HG02571 (cell line): ENCODE data around the gene DAPK2.
"Not testable (repeated sequence)": the region's sequence is repeated elsewhere in the genome, so short reads cannot be mapped to it uniquely, and the experiment has no call there.

Source experiments
- ATAC-seq: cut with Tn5 transposase; IDR thresholded peaks from one replicate; pipeline ENCODE4 v1.9.1; 2021; ENCODE audit warnings: mild to moderate bottlenecking, moderate library complexity; ENCODE audit not compliant: unreplicated experiment

Gene DAPK2

GRCh38 chr15:63901912-63902670, 144.2 kb downstream of the DAPK2 start:
- ATAC-seq, result no peak

GRCh38 chr15:63900306-63900705, 146.0 kb downstream of the DAPK2 start:
- ATAC-seq, result no peak

- ATAC-seq, result not testable (repeated sequence)
These were observed 146.7 kb downstream of the DAPK2 start for GRCh38 chr15:63899606-63900005.

GRCh38 chr15:63899193-63899592, 147.1 kb downstream of the DAPK2 start:
- ATAC-seq, result no peak

GRCh38 chr15:63896336-63897115, 149.8 kb downstream of the DAPK2 start:
- ATAC-seq, result peak; percentile 62

- ATAC-seq, result no peak
These were observed 150.5 kb downstream of the DAPK2 start for GRCh38 chr15:63895787-63896218.

GRCh38 chr15:63895194-63895593, 151.1 kb downstream of the DAPK2 start:
- ATAC-seq, result no peak

GRCh38 chr15:63894662-63894949, 151.7 kb downstream of the DAPK2 start:
- no peak for ATAC-seq

- ATAC-seq, result no peak
These were observed 152.2 kb downstream of the DAPK2 start for GRCh38 chr15:63893866-63894661.

- ATAC-seq, result no peak
These were observed 153.4 kb downstream of the DAPK2 start for GRCh38 chr15:63892794-63893441.

GRCh38 chr15:63891768-63892133, 154.5 kb downstream of the DAPK2 start:
- no peak for ATAC-seq

- ATAC-seq, result no peak
These were observed 155.1 kb downstream of the DAPK2 start for GRCh38 chr15:63891079-63891767.

GRCh38 chr15:63890617-63891016, 155.7 kb downstream of the DAPK2 start:
- no peak for ATAC-seq

GRCh38 chr15:63889831-63890230, 156.5 kb downstream of the DAPK2 start:
- ATAC-seq, result no peak

- ATAC-seq, result no peak
These were observed 157.5 kb downstream of the DAPK2 start for GRCh38 chr15:63888823-63889222.

- ATAC-seq, result no peak
These were observed 158.1 kb downstream of the DAPK2 start for GRCh38 chr15:63888146-63888545.

GRCh38 chr15:63887630-63888029, 158.7 kb downstream of the DAPK2 start:
- ATAC-seq, result no peak

- ATAC-seq, result no peak
These were observed 161.3 kb downstream of the DAPK2 start for GRCh38 chr15:63884953-63885352.

- ATAC-seq, result no peak
These were observed 164.9 kb downstream of the DAPK2 start for GRCh38 chr15:63881431-63881830.

GRCh38 chr15:63880744-63881143, 165.5 kb downstream of the DAPK2 start:
- no peak for ATAC-seq

- no peak for ATAC-seq
These were observed 166.3 kb downstream of the DAPK2 start for GRCh38 chr15:63879995-63880394.
